Endothelial cell of umbilical vein (primary cell): ENCODE results near the gene IGSF22. TPM values are rescaled to one million over a fixed set of nuclear protein-coding genes. Genes with fewer than 3 reads are reported as not detected.

Source experiments
- BruUV-seq: library from RNA; stranded (reverse); fragments of 400-500 nt; replicated peaks from 2 replicates; lab custom pipeline; 2021; lab: Mats Ljungman, UMichigan
- CTCF ChIA-PET: fragments of 300-600, 350-600 bp; sonication (Branson Sonifier 250); formaldehyde crosslinking; loops from one replicate; lab custom pipeline; 2021; ENCODE audit warnings: antibody characterized with exemption, inconsistent platforms; lab: Charles Lee
- POLR2A ChIA-PET: fragments of 300-600, 350-600 bp; sonication (Branson Sonifier 250); formaldehyde crosslinking; loops from one replicate; lab custom pipeline; 2021; ENCODE audit warnings: antibody characterized with exemption, inconsistent platforms; lab: Charles Lee
- DNase-seq: peaks from one replicate; pipeline ENCODE4 v3.0.0-alpha.2; 2011; ENCODE audit warnings: low read depth, low spot score
- FAIRE-seq: peaks from 2 replicates; lab custom pipeline; 2011; peaks lifted over from hg19 to GRCh38; lab: Jason Lieb, UNC
- H2AFZ ChIP-seq: 2 replicates; pipeline ENCODE4 v1.6.0; 2012; ENCODE audit warnings: low read depth, low read length, control low read depth, inconsistent platforms
- H3K27ac ChIP-seq: 2 replicates; pipeline ENCODE4 v1.5.1; 2011; ENCODE audit warnings: low read depth, mild to moderate bottlenecking, control low read depth, low read length, moderate library complexity; ENCODE audit not compliant: insufficient read depth
- H3K27me3 ChIP-seq, 2 experiments: 2 replicates each; pipeline versions ENCODE4 v1.6.0 to v1.6.1; 2011; ENCODE audit warnings: low read length in 2 of 2, mixed read lengths in 1 of 2; ENCODE audit not compliant: control insufficient read depth in 2 of 2, insufficient read depth in 2 of 2
- H3K36me3 ChIP-seq, 2 experiments: 2 replicates in 1 of 2; 3 replicates in 1 of 2; pipeline ENCODE4 v1.5.1; 2011; ENCODE audit warnings: low read length in 2 of 2, mild to moderate bottlenecking in 1 of 2, moderate library complexity in 1 of 2; ENCODE audit not compliant: control insufficient read depth in 2 of 2, insufficient read depth in 2 of 2; ENCODE audit errors: extremely low read depth in 1 of 2
- H3K4me1 ChIP-seq: 3 replicates; pipeline ENCODE4 v1.5.1; 2011; ENCODE audit warnings: mild to moderate bottlenecking, low read length; ENCODE audit not compliant: control insufficient read depth, insufficient read depth; ENCODE audit errors: extremely low read depth
- H3K4me2 ChIP-seq: 2 replicates; pipeline ENCODE4 v1.6.1; 2011; ENCODE audit warnings: low read length, control low read depth, mixed read lengths; ENCODE audit not compliant: insufficient read depth
- H3K4me3 ChIP-seq, 3 experiments: fragments of 200-600 bp in 1 of 3; sonication (generic), shearing (Covaris generic) in 1 of 3; replicated peaks in 1 of 3; 2 replicates each; pipeline ENCODE4 v1.5.1; 2011 to 2016; ENCODE audit warnings: control low read depth in 3 of 3, low read length in 3 of 3, mild to moderate bottlenecking in 2 of 3, inconsistent platforms in 1 of 3, low read depth in 1 of 3, moderate library complexity in 1 of 3; ENCODE audit not compliant: insufficient read depth in 1 of 3
- H3K79me2 ChIP-seq: 2 replicates; pipeline ENCODE4 v1.6.0; 2012; ENCODE audit warnings: low read length, inconsistent platforms; ENCODE audit not compliant: control insufficient read depth, insufficient read depth
- H3K9ac ChIP-seq: replicated peaks from 2 replicates; pipeline ENCODE3; 2011; ENCODE audit warnings: low read length, control low read depth; ENCODE audit not compliant: insufficient read depth; ENCODE audit errors: extremely low read depth
- H3K9me1 ChIP-seq: replicated peaks from 3 replicates; pipeline ENCODE4 v1.6.0; 2011; ENCODE audit warnings: mild to moderate bottlenecking, low read length; ENCODE audit not compliant: control insufficient read depth, insufficient read depth; ENCODE audit errors: extremely low read depth
- H3K9me3 ChIP-seq: replicated peaks from 2 replicates; pipeline ENCODE4 v1.5.1; 2012; ENCODE audit warnings: low read length, inconsistent platforms; ENCODE audit not compliant: control insufficient read depth, insufficient read depth
- H4K20me1 ChIP-seq: replicated peaks from 2 replicates; pipeline ENCODE3; 2011; ENCODE audit warnings: mild to moderate bottlenecking, low read length; ENCODE audit not compliant: control insufficient read depth, insufficient read depth; ENCODE audit errors: extremely low read depth
- CTCF ChIP-seq, 2 donors: IDR thresholded peaks; 1 replicate in 1 of 2; 2 replicates in 1 of 2; pipeline ENCODE4 v1.5.1; 2011; ENCODE audit warnings: low read length in 2 of 2, mild to moderate bottlenecking in 2 of 2, moderate library complexity in 2 of 2, control low read depth in 1 of 2, inconsistent platforms in 1 of 2, low read depth in 1 of 2; ENCODE audit not compliant: insufficient read depth in 1 of 2; ENCODE audit errors: extremely low read depth in 1 of 2
- EZH2 ChIP-seq: IDR thresholded peaks from 2 replicates; pipeline ENCODE4 v1.6.1; 2012; ENCODE audit warnings: borderline replicate concordance, low read depth, mild to moderate bottlenecking, moderate library complexity, low read length, inconsistent platforms; ENCODE audit not compliant: severe bottlenecking
- FOS ChIP-seq: IDR thresholded peaks from 2 replicates; pipeline ENCODE4 v1.6.1; 2011; ENCODE audit warnings: mild to moderate bottlenecking, low read length, moderate library complexity, borderline replicate concordance; ENCODE audit not compliant: insufficient read depth
- GATA2 ChIP-seq: IDR thresholded peaks from 2 replicates; pipeline ENCODE4 v1.7.0; 2011; ENCODE audit warnings: low read depth, mild to moderate bottlenecking, moderate library complexity, mixed read lengths, low read length; ENCODE audit not compliant: insufficient read length, insufficient read depth
- JUN ChIP-seq: IDR thresholded peaks from 2 replicates; pipeline ENCODE4 v1.6.1; 2011; ENCODE audit warnings: borderline replicate concordance, low read depth; ENCODE audit not compliant: insufficient read length, insufficient read depth
- MAX ChIP-seq: IDR thresholded peaks from 2 replicates; pipeline ENCODE4 v1.6.1; 2011; ENCODE audit not compliant: insufficient read depth, insufficient read length
- MYC ChIP-seq: IDR thresholded peaks from one replicate; pipeline ENCODE4 v1.6.1; 2011; ENCODE audit warnings: mild to moderate bottlenecking, low read depth, low read length
- POLR2A ChIP-seq: IDR thresholded peaks from 2 replicates; pipeline ENCODE4 v1.6.1; 2012; ENCODE audit warnings: low read depth, mild to moderate bottlenecking, control low read depth, low read length
- POLR2AphosphoS5 ChIP-seq: IDR thresholded peaks from 2 replicates; pipeline ENCODE4 v1.6.1; 2012; ENCODE audit warnings: low read depth, mild to moderate bottlenecking, control low read depth, low read length, moderate library complexity; ENCODE audit not compliant: insufficient read depth
- dilution Hi-C: fragments of 300-500 bp; cut with MboI; formaldehyde crosslinking; loops from one replicate; pipeline ENCODE4 v1.15.0; 2019; ENCODE audit warnings: low sequenced_read_pairs; ENCODE audit not compliant: extremely low pct_ligation_motif_present
- intact Hi-C: fragments of 100-400 bp; cut with micrococcal nuclease; formaldehyde crosslinking; loops from one replicate; pipeline ENCODE4 v1.10.0; 2022
- polyA plus RNA-seq, 4 experiments: library from polyadenylated mRNA; depleted of rRNA in 3 of 4; stranded (reverse) in 3 of 4; unstranded in 1 of 4; fragments of >200 nt; gene quantifications; 2 replicates each; pipeline versions ENCODE4 v1.2.1 to v1.2.3, GENCODE V29; 2011 to 2012; ENCODE audit warnings: missing spikeins in 1 of 4
- total RNA-seq: library from RNA; stranded (reverse); gene quantifications from 2 replicates; pipeline ENCODE4 v1.2.3, GENCODE V29; 2021

IGSF22 gene
- total and polyA plus RNA-seq, 2 donors (not counting 3 experiments of a cell fraction or from before 2014, with no cell fraction given): not detected

- intact Hi-C loops (no loop called here), dilution Hi-C loops (no loop called here)
- no peak for TF ChIP-seq POLR2A
- no peak for TF ChIP-seq FOS
- no peak for TF ChIP-seq GATA2
- no peak for TF ChIP-seq JUN
- TF ChIP-seq MYC: no peak
- TF ChIP-seq POLR2AphosphoS5: no peak
- no peak for TF ChIP-seq EZH2
- TF ChIP-seq MAX: no peak
- TF ChIP-seq CTCF (IDR thresholded peaks at IDR 0.05; ENCODE audit: extremely low read depth in 1 of 2, insufficient read depth in 1 of 2, low read depth in 1 of 2, low read length in 2 of 2): no peak
- no TSS peak for BruUV-seq
- POLR2A ChIA-PET: no interaction called here
- no peaks in the 10 kb centered on the region for H3K79me2 ChIP-seq
- peaks cover 16 to 24% of the 10 kb centered on the region in 2 experiments for H3K27me3 ChIP-seq
- H4K20me1 ChIP-seq: no peaks in the 10 kb centered on the region
- H3K9me1 ChIP-seq: no peaks in the 10 kb centered on the region
- no peak overlapping the region for H3K4me2 ChIP-seq
- no peaks in the 10 kb centered on the region for H3K9me3 ChIP-seq
- peaks cover 9% of the 10 kb centered on the region for H3K4me1 ChIP-seq
- FAIRE-seq: no peak
- CTCF ChIA-PET: interaction anchor here (0.9 to 3.5 kb wide), 2 partner anchors 17 to 24 kb away, joined by 4 to 20 read pairs; no protein-coding TSS in a partner anchor
- DNase-seq: no peak
- H3K4me3 ChIP-seq: no peak overlapping the region
- H3K9ac ChIP-seq: no peak overlapping the region
- no peak overlapping the region for H3K27ac ChIP-seq
- peaks cover 0 to 2% of the 10 kb centered on the region in 2 experiments for H3K36me3 ChIP-seq
- no peak overlapping the region for H2AFZ ChIP-seq
Observed at GRCh38 chr11:18704045-18704645, 21.8 kb downstream of the IGSF22 start.
